Mammary epithelial cell (primary cell): Measurements from ENCODE around the gene SLC25A22.
A peak's percentile ranks its signal among the peaks of the same experiment; 100 is the strongest.

Experiments used
- CTCF ChIP-seq, 2 donors: IDR thresholded peaks in 1 of 2; conservative IDR thresholded peaks in 1 of 2; 2 replicates each; pipeline ENCODE4 v1.5.1; 2011 to 2012; ENCODE audit warnings: inconsistent platforms in 2 of 2, low read length in 2 of 2, mild to moderate bottlenecking in 2 of 2, control low read depth in 1 of 2, low read depth in 1 of 2; ENCODE audit not compliant: insufficient read depth in 1 of 2; ENCODE audit errors: extremely low read depth in 1 of 2
- EZH2 ChIP-seq: IDR thresholded peaks from 2 replicates; pipeline ENCODE4 v1.6.1; 2012; ENCODE audit warnings: low read length, inconsistent platforms, borderline replicate concordance

DNA sequence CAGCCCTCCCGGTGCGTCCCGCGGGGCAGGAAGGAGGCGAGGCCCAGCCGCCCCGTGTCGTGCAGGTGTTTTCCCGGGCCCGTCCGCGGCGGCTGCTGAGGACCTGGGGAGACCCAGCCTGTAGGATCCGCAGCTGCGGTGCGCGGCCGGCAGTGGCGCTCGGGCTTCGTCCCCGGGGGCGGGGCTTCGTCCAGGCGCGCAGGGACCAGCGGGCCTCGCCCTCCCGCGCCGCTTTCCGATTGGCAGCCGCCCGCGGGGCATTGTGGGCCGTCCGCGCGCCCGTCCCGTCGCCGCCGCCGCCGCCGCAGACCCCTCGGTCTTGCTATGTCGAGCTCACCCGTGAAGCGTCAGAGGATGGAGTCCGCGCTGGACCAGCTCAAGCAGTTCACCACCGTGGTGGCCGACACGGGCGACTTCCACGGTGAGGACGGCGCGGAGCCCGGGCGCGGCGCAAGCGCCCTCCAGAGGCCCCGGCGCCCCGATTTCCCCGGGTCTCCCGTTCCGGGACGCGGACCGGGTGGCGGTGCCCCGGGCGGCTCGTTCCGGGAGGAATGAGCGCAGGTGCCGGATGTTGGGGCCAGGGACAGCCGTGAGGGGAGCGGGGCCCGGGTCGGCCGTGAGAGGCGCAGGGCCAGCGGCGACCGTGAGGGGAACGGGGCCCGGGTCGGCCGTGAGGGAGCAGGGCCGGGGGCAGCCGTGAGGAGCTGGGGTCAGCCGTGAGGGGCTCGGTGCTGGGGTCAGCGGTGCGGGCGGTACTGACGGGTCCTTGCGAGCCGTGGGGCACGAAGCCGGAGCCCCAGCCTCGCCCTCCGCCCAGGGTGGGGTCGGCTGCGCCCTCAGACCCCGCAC, 50.7 kb downstream of the SLC25A22 start, which contains the start of gene TALDO1:
- TF ChIP-seq CTCF (conservative IDR thresholded peaks at IDR 0.05 in 1 of 2, IDR thresholded peaks at IDR 0.05 in 1 of 2; ENCODE audit: extremely low read depth in 1 of 2, insufficient read depth in 1 of 2, low read depth in 1 of 2, low read length in 2 of 2), result peak; percentile 5 to 42
- no peak for TF ChIP-seq EZH2
